Activated CD4-positive, alpha-beta T cell treated with anti-CD3 and anti-CD28 coated beads, Interleukin-2, Interleukin-6, amounts not matched to agents 100 ng/mL and 50 ng/mL, durations not matched to agents 16 hours and 8 hours (primary cell): ENCODE data around the gene TTC24.
"Not testable (repeated sequence)": the region's sequence is repeated elsewhere in the genome, so short reads cannot be mapped to it uniquely, and the experiment has no call there.

Source experiments
- DNase-seq: peaks from one replicate; pipeline ENCODE4 v3.0.0-alpha.2; 2020

TTC24 gene

DNA sequence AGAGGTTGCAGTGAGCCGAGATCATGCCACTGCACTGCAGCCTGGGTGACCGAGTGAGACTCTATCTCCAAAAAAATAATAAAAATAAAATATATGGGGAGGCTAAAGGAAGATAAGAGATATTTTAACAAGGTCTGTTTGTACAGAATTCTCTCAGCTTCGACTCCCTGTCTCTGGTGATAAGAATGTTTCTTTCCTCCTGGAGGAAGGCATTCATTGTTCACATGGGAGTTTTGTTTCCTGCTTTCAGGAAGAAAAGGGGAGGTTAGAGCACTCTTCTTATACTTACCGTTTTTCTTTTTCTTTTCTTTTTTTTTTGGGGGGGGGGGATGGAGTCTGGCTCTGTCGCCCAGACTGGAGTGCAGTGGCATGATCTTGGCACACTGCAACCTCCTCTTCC, 10.0 kb downstream of the TTC24 start:
- DNase-seq: no peak

DNA sequence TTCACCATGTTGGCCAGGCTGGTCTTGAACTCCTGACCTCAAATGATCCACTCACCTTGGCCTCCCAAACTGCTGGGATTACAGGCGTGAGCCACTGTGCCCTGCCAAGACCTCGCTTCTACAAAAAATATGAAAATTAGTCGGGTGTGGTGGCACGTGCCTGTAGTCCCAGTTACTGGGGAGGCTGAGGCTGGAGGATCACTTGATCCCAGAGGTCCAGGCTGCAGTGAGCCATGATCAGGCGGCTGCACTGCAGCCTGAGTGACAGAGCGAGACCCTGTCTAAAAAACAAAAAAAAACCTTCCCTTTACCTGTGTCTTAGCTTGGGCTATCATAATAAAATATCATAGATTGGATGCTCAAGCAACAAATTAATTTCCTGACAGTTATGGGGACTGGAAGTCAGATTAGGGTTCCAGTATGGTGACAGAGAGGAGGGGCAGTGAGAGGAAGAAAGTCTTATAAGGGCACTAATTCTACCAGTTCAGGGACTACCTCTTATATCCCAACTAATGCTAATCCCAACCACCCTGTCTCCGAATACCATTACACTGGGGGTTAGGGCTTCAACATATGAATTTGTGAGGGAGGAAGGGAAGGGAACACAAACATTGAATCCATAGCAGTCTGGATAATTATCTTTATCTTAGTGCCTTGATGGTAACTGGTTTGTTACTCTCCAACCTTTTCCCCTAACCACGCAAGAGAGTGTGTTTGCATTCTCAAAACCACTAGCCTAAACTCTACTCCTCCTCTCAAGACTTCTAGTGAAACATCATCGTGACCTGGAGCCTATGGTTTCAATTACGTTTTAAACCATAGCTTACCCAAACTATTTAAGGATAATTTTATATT, 11.0 kb downstream of the TTC24 start:
- DNase-seq: no peak

- no peak for DNase-seq
Observed at GRCh38 chr1:156591181-156591431, 11.6 kb downstream of the TTC24 start.

GRCh38 chr1:156591432-156592157, 12.1 kb downstream of the TTC24 start, which contains the start of gene NAXE:
TSS of gene NAXE (plus strand) at chr1:156591776. CDS start at chr1:156591805, 29 bp downstream.
- peak; percentile 80 for DNase-seq

DNA sequence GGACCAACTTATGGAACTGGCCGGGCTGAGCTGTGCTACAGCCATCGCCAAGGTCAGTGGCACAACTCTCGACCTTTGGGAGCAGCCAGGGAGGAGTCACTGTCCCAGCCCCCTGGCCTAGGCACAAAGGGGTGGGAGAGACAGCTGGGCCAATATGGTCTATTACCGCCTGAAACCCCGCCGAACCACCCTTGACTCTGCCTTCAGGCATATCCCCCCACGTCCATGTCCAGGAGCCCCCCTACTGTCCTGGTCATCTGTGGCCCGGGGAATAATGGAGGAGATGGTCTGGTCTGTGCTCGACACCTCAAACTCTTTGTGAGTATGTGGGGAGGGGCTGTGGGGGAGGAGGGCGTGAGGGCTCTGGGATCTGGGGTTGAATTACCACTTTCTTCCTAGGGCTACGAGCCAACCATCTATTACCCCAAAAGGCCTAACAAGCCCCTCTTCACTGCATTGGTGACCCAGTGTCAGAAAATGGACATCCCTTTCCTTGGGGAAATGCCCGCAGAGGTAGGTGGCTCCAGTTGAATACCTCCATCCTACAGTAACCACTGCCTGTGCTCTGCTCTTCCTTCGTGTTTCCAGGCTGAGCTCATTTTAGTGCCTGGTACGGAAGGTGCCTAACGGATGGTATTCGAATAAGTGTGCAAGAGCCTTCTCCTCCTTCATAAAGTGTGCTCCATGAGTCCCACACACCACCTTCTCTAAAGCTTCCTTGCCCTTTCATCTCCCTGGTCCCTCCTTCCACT, 12.8 kb downstream of the TTC24 start:
- DNase-seq: no peak

GRCh38 chr1:156592910-156593660, 13.6 kb downstream of the TTC24 start:
- no peak for DNase-seq

- DNase-seq: no peak
Observed at GRCh38 chr1:156593661-156593989, 14.1 kb downstream of the TTC24 start.

DNA sequence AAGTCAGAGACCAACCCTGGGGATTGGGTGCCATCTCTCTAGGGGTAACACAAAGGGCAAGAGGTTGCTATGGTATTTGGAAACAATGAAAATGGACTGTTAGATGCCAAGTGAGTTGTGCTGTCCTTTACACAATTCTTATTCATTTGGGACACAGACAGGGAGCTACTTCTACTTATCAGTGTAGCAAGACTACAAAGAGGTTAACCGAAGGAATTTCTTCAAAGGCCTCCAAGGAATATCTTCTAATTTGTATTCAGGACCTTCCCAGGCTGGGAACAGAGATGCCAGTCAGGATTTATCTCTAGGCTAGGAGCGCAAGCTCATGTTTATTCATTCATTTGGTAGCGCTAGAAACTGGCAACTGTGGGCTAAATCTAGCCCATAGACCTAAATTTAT, 14.7 kb downstream of the TTC24 start:
- DNase-seq: no peak

DNA sequence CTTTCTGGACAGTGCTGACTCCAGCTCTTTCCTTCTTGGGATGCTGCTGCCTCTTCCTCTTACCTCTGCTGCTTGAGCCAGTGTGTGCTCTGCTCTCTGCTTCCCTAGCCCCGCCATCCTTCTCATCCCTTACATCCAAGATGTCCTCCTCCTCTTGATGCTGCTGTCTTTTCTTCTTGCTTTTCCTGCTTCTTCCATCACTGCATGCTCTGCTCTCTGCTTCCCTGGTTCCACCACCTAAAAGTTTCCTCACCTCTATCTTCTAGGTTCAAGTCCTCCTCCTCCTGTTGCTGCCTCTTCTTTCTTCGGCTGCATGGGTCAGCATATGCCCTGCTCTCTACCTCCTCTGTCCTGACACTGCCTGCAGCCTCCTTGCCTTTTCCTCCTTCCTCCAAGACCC, 15.5 kb downstream of the TTC24 start:
- DNase-seq: no peak

DNA sequence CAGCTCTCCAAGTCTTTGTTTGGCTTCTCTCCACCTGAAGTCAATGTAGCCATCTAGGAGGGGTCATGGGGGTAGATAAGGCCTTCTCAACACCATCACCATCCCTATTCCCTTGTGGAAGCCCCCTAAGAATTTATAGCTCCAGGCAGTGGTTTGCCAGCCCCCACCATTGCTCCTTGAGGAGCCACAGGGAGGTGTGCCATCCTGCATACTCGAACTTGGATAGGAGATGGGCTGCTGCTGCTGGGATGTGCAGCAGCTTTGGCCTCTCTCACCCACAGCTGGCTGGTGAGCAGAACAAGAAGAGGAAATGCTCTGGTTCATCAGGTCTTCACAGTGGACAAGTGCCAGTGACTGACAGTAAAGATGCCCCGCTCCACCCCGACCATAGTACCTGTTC, 16.9 kb downstream of the TTC24 start:
- no peak for DNase-seq

- no peak for DNase-seq
Observed at GRCh38 chr1:156598125-156598524, 18.6 kb downstream of the TTC24 start.

GRCh38 chr1:156598731-156599432, 19.4 kb downstream of the TTC24 start:
- DNase-seq: no peak

GRCh38 chr1:156599811-156600210, 20.3 kb downstream of the TTC24 start:
- peak; percentile 63 for DNase-seq

- no peak for DNase-seq
Observed at GRCh38 chr1:156600733-156601121, 21.2 kb downstream of the TTC24 start.

DNA sequence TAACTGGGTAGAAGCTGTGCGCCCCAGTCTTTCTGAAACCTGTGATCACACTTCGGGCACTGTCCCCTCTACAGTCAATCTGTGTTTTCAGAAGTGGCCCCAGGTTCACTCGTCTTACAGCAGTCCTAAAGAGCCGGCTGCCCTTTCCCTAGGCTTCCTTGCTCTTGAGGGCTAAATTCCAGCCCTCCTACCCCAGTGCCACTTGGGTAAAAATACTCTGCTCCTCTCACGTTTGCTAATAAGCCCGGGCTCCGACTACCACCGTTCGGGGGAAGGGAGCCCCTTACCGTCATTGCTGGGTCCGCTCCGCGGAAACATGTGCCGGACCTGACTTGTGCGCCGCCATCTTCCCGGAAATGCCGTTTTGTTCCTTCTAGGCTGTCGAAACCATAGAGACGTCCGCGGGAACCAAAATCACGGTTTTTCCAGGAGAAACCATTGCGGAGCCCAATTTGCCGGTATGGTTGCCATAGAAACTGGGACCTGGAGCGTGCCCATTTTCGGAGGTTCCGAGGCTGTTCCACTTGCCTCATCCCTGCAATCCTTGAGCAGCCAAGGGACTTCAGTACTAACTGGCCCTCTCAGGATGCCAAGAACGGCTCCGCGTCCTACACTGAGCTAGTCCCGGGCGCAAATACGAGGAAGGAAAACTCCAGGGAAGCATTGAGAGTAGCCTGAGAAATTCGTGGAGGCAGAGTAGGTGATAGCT, 21.8 kb downstream of the TTC24 start, which contains the start of gene GPATCH4:
TSS of gene GPATCH4 (minus strand) at position 358 of the 709 bp plus-strand sequence.
- DNase-seq: peak; percentile 90

DNA sequence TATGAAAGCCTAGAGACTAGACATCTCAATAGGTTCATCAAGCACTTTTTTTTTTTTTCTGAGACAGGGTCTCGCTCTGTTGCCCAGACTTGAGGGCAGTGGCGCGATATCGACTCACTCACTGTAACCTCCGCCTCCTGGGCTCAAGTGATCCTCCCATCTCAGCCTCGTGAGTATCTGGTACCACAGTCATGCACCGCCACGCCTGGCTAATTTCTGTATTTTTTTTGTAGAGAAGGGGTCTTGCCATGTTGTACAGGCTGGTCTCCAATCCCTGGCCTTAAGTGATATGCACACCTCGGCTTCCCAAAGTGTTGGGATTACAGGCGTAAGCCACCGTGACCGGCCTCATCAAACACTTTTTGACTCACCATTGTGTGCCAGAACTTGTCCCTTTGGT, 22.4 kb downstream of the TTC24 start:
- no peak for DNase-seq

- DNase-seq: peak; percentile 52
Observed at GRCh38 chr1:156602557-156602993, 23.1 kb downstream of the TTC24 start.

DNA sequence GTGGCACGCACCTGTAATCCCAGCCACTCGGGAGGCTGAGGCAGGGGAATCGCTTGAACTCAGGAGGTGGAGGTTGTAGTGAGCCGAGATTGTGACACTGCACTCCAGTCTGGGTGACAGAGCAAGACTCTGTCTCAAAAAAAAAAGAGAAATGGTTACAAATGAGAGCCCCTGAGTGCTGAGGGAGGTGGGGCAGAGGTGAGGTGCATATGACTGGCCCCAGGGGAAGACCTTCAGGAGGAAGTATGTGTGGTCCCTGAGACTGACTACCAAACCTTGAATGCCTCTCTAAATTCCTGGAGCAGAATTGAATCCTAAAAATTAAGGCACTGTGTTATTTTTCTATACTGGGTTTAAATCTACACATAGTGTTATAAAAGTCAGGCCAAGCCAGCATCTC, 27.8 kb downstream of the TTC24 start:
- not testable (repeated sequence) for DNase-seq

- peak; percentile 80 for DNase-seq
Observed at GRCh38 chr1:156608036-156608674, 28.6 kb downstream of the TTC24 start.

DNA sequence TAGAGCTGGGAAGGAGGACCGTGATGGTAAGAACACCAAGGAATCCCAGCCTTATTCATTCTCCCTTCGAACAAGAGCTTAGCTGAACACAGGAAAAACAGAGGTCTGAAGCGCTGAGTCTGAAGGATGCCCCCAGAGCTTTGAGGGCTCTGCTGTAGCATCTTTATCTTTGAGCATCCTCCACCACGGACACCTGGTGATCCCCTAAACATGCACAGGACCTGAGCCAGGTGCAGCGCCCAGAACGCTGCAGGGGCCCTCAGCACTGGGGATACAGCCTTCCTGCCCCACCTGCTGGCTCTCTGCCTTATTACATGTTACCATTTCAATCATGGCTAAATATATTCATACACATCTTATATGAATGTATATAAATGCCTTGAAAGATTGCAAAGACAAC, 29.5 kb downstream of the TTC24 start:
- DNase-seq: peak; percentile 62

DNA sequence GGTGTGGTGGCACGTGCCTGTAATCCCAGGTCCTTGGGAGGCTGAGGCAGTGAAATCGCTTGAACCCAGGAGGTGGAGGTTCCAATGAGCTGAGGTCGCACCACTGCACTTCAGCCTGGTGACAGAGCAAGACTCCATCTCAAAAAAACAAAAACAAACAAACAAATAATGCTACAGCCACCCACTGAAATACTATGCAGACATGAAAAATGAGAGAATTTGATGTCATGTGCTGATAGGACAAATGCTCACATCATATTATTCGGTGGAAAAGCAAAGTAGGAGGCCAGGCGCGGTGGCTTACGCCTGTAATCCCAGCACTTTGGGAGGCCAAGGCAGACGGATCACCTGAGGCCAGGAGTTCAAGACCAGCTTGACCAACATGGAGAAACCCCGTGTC, 30.5 kb downstream of the TTC24 start:
- DNase-seq: not testable (repeated sequence)
